GM12872 (cell line): ENCODE data around the gene WIPI1.

Experiments
- TF ChIP-seq, protein P1 (sequence below): IDR thresholded peaks from 3 replicates; pipeline ENCODE4 v1.5.1; 2011; ENCODE audit warnings: low read depth, mild to moderate bottlenecking, low read length, moderate library complexity; ENCODE audit not compliant: insufficient read depth

WIPI1 gene

GRCh38 chr17:68457168-68457538 lies at the start of gene WIPI1:
Gene WIPI1 (minus strand): TSS chr17:68457496. CDS start chr17:68457421, 75 bp downstream.
- TF ChIP-seq, protein P1, sequence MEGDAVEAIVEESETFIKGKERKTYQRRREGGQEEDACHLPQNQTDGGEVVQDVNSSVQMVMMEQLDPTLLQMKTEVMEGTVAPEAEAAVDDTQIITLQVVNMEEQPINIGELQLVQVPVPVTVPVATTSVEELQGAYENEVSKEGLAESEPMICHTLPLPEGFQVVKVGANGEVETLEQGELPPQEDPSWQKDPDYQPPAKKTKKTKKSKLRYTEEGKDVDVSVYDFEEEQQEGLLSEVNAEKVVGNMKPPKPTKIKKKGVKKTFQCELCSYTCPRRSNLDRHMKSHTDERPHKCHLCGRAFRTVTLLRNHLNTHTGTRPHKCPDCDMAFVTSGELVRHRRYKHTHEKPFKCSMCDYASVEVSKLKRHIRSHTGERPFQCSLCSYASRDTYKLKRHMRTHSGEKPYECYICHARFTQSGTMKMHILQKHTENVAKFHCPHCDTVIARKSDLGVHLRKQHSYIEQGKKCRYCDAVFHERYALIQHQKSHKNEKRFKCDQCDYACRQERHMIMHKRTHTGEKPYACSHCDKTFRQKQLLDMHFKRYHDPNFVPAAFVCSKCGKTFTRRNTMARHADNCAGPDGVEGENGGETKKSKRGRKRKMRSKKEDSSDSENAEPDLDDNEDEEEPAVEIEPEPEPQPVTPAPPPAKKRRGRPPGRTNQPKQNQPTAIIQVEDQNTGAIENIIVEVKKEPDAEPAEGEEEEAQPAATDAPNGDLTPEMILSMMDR = no peak

DNA sequence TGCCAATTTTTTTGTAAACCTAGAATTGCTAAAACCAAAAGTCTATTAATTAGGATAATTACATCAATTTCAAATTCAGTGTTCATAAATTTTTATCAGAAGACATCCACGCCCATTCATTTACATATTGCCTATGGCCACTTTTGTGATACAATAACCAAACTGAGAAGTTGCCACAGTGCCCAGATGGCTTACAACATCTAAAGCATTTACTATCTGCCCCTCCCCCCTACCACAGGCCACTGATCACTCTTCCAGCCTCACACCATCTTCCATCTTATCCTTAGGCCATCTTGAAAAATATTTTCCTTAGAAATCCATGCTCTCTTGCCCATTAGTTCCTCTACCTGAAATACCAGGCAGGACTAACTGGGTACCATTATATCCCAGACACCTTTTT lies 48.7 kb upstream of the WIPI1 start:
- TF ChIP-seq, protein P1 = no peak

DNA sequence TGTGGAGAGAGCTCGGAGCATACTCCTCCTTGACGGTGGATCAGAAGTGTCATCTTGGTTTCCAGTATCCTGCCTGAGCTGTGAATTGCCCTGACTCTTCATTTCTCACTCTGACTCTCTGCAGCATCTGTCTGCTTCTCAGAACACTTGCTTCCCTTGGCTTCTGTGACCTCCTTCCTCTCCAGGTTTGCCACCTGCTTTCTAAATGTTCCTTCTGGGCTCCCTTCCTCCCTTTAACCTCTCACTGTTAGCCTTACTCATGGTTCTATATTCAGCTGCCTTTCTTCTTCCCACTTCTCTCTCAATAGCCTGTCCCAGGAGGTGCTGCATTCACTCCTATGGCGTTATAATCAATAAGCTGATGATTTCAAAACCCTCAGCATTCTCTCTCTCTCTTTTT lies 43.8 kb upstream of the WIPI1 start:
- TF ChIP-seq, protein P1 = no peak

GRCh38 chr17:68499587-68499986 lies 42.3 kb upstream of the WIPI1 start:
- TF ChIP-seq, protein P1 = no peak

GRCh38 chr17:68498479-68499326 lies 41.4 kb upstream of the WIPI1 start:
- TF ChIP-seq, protein P1 = no peak

DNA sequence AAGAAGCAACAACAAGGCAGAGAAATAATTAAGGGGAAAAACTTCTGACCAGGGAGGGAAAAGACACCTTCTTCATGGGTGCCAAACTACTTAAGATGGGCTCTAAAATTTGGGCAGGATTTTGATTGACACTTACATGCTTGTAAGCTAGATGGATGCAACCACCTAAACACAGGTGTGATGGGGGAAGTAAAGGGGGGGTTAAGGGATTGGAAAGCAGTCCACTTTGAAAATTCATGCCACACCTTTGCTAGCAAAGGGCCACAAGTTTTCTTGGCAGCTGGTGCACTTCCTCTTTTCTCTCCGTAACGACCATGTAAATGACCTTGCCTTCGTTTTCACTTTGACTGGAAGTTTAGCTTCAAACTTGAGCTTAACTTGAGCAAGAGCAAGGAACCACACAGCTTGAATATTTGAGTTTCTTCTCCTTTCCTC lies 40.6 kb upstream of the WIPI1 start:
- TF ChIP-seq, protein P1 = no peak

DNA sequence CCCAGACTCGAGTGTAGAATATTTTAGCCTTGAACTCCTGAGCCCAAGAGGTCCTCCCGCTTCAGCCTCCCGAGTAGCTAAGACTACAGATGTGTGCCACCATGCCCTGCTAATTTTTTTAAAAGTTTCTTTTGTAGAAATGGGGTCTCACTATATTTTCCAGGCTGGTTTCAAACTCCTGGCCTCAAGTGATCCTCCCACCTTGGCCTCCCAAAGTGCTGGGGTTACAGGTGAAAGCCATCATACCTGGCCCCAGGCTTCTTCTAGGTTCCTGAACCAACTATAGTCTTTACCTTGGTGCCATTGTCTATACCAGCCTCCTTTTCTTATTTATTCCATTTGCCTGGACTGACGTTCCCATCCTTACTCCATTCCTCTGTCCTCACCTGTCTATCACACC lies 37.8 kb upstream of the WIPI1 start:
- TF ChIP-seq, protein P1 = no peak
